ENCODE data around the gene CCRL2.
"Not testable (repeated sequence)": the region's sequence is repeated elsewhere in the genome, so short reads cannot be mapped to it uniquely, and the experiment has no call there.

CCRL2 gene

GRCh38 chr3:46429671-46430070 is 22.6 kb downstream of the CCRL2 start:
- no peak for DNase-seq

DNA sequence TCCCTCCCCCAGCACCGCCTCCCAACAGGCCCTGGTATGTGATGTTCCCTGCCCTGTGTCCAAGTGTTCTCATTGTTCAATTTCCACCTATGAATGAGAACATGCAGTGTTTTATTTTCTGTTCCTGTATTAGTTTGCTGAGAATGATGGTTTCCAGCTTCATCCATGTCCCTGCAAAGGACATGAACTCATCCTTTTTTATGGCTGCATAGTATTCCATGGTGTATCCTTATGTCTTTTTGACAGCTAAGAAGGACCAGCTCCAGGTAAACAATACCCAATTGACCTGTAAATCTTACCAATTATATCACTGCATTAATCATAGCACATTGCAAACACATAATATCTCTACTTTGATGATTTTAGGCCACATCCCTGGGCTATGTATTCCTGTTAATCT is 23.8 kb downstream of the CCRL2 start:
- not testable (repeated sequence) for DNase-seq

DNA sequence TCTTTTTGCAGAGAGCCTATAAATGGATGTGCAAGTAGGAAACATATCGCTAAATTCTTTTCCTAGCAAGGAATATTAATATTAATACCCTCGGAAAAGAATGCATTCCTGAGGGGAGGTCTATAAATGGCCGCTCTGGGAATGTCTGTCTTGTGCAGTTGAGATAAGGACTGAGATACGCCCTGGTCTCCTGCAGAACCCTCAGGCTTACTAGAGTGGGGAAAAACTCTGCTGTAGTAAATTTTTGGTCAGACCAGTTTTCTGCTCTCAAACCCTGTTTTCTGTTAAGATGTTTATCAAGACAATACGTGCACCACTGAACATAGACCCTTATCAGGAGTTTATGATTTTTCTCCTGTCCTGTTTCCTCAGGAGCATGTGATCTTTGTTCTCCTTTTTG is 24.8 kb downstream of the CCRL2 start:
- not testable (repeated sequence) for DNase-seq

GRCh38 chr3:46433118-46433517 is 26.1 kb downstream of the CCRL2 start:
- not testable (repeated sequence) for DNase-seq

DNA sequence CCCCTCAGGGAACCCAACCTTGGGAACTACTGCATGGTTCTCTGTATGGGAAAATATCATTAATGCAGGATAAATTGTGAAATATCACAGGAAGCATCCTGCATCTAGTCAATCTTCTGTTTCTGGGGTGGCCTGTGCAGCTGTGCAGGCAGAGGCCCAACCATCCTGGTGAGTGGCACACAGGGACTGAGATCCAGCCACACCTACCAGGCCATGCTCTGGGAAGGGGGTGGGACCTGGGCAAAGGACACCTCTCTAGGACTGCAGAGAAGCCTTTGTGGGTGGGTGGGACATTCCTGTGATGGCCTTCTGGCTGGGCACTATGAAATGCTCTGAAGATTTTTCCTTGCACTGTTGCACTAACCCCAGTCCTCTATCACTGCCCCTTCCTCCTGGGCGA is 26.8 kb downstream of the CCRL2 start:
- DNase-seq = no peak

GRCh38 chr3:46435081-46435726 is 28.1 kb downstream of the CCRL2 start:
- DNase-seq = no peak

DNA sequence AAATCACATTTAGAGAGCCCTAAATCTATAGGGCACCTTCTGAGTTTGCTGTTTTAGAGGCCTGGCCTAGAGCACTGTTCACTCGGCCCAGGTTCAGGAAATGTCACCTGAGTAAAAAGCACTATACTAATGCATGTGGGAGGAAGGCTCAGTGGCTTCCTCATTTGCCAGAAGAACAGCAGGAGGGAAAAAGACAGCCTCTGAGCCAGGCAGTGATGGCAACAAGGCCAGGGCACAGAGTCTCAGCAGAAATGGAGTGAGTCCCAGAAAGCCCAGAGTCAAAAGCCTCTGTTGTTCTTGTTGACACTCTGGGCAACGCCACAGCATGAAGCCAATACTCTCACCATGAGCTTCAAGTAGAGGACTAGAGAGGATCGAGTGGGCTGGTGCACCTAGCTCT is 31.8 kb downstream of the CCRL2 start:
- DNase-seq = no peak

GRCh38 chr3:46440531-46441294 is 33.7 kb downstream of the CCRL2 start:
- no peak for DNase-seq

GRCh38 chr3:46442576-46443530 is 35.8 kb downstream of the CCRL2 start:
- DNase-seq = no peak

GRCh38 chr3:46447228-46447985 is 40.3 kb downstream of the CCRL2 start:
- DNase-seq = no peak

DNA sequence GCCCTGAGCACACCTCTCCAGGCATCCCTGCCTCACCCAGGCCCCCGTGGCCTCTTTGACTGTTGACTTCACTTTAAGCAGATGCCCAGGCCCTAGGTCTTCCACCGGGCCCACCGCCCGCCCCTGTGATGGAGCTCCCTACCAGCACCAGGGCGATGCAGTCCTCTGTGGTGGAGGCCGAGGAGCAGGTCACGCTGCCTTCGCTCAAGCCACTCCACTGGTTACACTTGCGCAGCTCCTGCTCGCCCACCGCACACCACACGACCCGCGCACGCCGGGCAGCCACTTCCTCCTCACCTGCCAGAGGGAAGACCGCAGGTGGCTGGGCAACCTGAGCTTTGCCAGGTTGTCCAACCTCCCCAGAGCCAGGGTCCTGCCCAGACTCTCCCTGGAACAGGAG is 41.7 kb downstream of the CCRL2 start:
- DNase-seq = no peak

GRCh38 chr3:46449755-46450552 is 42.9 kb downstream of the CCRL2 start:
- no peak for DNase-seq

DNA sequence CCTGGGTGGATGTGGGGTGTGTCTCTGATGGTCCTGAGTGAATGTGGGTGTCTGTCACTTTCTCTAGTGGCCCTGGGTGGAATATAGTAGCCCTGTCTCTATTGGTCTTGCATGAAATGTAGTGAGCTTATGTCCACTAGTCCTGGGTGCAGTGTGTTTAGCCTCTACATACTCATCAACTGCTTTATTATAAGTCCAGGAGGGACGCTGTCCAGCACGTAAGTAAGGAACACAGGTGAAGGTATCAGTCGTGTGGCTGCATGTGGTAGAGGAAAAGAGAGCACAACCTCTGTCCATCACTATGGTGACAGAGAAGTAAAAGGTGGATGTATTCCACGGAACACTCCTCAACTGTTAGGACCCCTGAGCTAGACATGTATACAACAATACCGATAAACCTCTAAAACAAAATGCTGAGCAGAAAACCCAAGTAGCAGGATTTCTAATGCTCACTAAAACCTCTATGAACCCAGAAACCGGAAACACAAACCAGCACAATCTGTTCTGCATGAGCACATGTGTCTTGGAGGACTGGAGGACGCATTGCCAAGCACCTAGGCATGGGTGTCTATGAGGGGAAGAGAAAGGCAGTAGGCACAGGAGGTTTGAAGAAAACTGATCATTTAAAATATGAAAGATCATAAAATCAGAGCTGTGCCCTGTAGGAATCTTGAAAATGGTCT is 46.6 kb downstream of the CCRL2 start:
- DNase-seq = no peak

GRCh38 chr3:46454209-46454595 is 47.1 kb downstream of the CCRL2 start:
- no peak for DNase-seq

DNA sequence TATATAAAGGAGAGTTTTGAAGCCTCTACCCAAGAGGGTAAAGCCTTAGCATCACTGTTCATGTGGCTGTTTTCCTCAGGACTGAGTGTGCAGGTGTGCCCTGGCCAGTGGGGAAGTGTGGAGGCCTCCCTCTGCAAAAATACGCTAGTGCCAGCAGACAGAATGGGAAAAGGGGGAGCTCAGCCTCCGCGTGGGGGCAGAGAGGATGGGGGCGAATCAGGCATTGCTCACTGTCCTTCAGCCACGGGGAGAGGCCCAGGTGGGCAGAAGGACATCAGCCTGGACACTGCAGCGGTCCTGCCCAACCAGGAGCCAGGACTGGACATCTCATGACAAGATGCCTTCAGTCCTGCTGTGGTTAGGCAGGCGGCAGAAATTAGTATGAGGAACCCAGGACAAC is 47.5 kb downstream of the CCRL2 start:
- DNase-seq = no peak

GRCh38 chr3:46455231-46456115 is 48.4 kb downstream of the CCRL2 start:
- no peak for DNase-seq

DNA sequence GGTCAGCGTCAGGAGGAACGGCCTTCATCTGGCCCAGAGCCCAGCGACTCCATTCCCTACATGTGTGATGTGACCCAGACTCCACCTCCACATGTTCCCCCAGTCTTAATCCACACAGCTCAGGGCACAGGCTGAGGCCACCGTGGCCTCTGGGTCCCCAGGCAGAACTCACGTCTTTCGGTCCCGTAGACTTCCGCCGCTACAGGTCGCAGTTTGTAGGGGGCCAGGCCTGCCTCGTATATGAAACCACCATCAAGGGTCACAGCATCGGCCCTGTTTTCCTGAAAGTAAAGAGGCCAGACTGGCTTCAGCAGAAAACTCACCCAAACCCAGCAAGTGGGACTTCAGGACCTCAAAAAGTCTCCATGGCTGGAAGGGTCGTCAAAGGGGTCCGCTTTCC is 49.1 kb downstream of the CCRL2 start:
- no peak for DNase-seq
